ENCODE measurements around the gene C2CD2L.
A peak's percentile ranks its signal among the peaks of the same experiment; 100 is the strongest.

Gene C2CD2L

GRCh38 chr11:119147604-119148333 lies 40.6 kb downstream of the C2CD2L start:
- no peak overlapping the region for H3K4me3 ChIP-seq (IDR thresholded peaks at IDR 0.05; ENCODE audit: insufficient read depth, low read depth, low read length)
- no peak overlapping the region for H3K27ac ChIP-seq
- no peaks in the 10 kb centered on the region for H4K20me1 ChIP-seq (ENCODE audit: insufficient read depth)
- H3K4me1 ChIP-seq (ENCODE audit: low read depth, poor library complexity, severe bottlenecking) = no peaks in the 10 kb centered on the region
- no peaks in the 10 kb centered on the region for H3K36me3 ChIP-seq (ENCODE audit: insufficient read depth)
- H2AFZ ChIP-seq (ENCODE audit: low read depth) = no peak overlapping the region
- no peak overlapping the region for H3K4me2 ChIP-seq
- peaks cover 13% of the 10 kb centered on the region for H3K27me3 ChIP-seq (ENCODE audit: insufficient read depth, low read depth)
- no peak overlapping the region for H3K9ac ChIP-seq
- no peaks in the 10 kb centered on the region for H3K79me2 ChIP-seq (ENCODE audit: insufficient read depth, low read depth)
- TF ChIP-seq CTCF (conservative IDR thresholded peaks at IDR 0.05; ENCODE audit: low read depth, low read length) = no peak

- H3K9ac ChIP-seq = no peak overlapping the region
- no peaks in the 10 kb centered on the region for H3K4me1 ChIP-seq (ENCODE audit: low read depth, poor library complexity, severe bottlenecking)
- H3K4me2 ChIP-seq = peak overlapping the region; percentile 68
- TF ChIP-seq CTCF (conservative IDR thresholded peaks at IDR 0.05; ENCODE audit: low read depth, low read length) = no peak
- H3K27ac ChIP-seq = no peak overlapping the region
- peaks cover 16% of the 10 kb centered on the region for H3K27me3 ChIP-seq (ENCODE audit: insufficient read depth, low read depth)
- H3K36me3 ChIP-seq (ENCODE audit: insufficient read depth) = no peaks in the 10 kb centered on the region
- H2AFZ ChIP-seq (ENCODE audit: low read depth) = peak overlapping the region; percentile 57
- H4K20me1 ChIP-seq (ENCODE audit: insufficient read depth) = no peaks in the 10 kb centered on the region
- H3K79me2 ChIP-seq (ENCODE audit: insufficient read depth, low read depth) = no peaks in the 10 kb centered on the region
- H3K4me3 ChIP-seq (IDR thresholded peaks at IDR 0.05; ENCODE audit: insufficient read depth, low read depth, low read length) = no peak overlapping the region
Observed at GRCh38 chr11:119148720-119149017, 41.5 kb downstream of the C2CD2L start.

GRCh38 chr11:119149018-119149785 lies 42.1 kb downstream of the C2CD2L start, which contains the start of gene ABCG4:
ABCG4 (plus strand) TSS chr11:119149052; CDS start chr11:119149966, 914 bp downstream.
- Histone ChIP-seq H3K27me3 (ENCODE audit: insufficient read depth, low read depth) (peaks cover 16% of the 10 kb centered on the region), H3K4me3 (IDR thresholded peaks at IDR 0.05; ENCODE audit: insufficient read depth, low read depth, low read length) (no peak within 1 kb of the TSS), H3K4me2 (peak within 1 kb of the TSS; percentile 68), H4K20me1 (ENCODE audit: insufficient read depth) (no peaks in the 10 kb centered on the region), H2AFZ (ENCODE audit: low read depth) (peak within 1 kb of the TSS; percentile 57), H3K4me1 (ENCODE audit: low read depth, poor library complexity, severe bottlenecking) (no peaks in the 10 kb centered on the region), H3K36me3 (ENCODE audit: insufficient read depth) (no peaks in the 10 kb centered on the region), H3K9ac (no peak within 1 kb of the TSS), H3K79me2 (ENCODE audit: insufficient read depth, low read depth) (no peaks in the 10 kb centered on the region), H3K27ac (no peak within 1 kb of the TSS)
- no peak for TF ChIP-seq CTCF (conservative IDR thresholded peaks at IDR 0.05; ENCODE audit: low read depth, low read length)

- H2AFZ ChIP-seq (ENCODE audit: low read depth) = no peak overlapping the region
- no peak overlapping the region for H3K4me2 ChIP-seq
- H3K36me3 ChIP-seq (ENCODE audit: insufficient read depth) = no peaks in the 10 kb centered on the region
- H3K9ac ChIP-seq = no peak overlapping the region
- TF ChIP-seq CTCF (conservative IDR thresholded peaks at IDR 0.05; ENCODE audit: low read depth, low read length) = no peak
- no peaks in the 10 kb centered on the region for H3K79me2 ChIP-seq (ENCODE audit: insufficient read depth, low read depth)
- H3K4me3 ChIP-seq (IDR thresholded peaks at IDR 0.05; ENCODE audit: insufficient read depth, low read depth, low read length) = no peak overlapping the region
- no peaks in the 10 kb centered on the region for H3K4me1 ChIP-seq (ENCODE audit: low read depth, poor library complexity, severe bottlenecking)
- peaks cover 16% of the 10 kb centered on the region for H3K27me3 ChIP-seq (ENCODE audit: insufficient read depth, low read depth)
- no peaks in the 10 kb centered on the region for H4K20me1 ChIP-seq (ENCODE audit: insufficient read depth)
- H3K27ac ChIP-seq = no peak overlapping the region
Observed at GRCh38 chr11:119149786-119150275, 42.7 kb downstream of the C2CD2L start.

Measured in KMS-11 (cell line).